Effector CD4-positive, alpha-beta T cell (primary cell): ENCODE data around the gene LHFPL3.
"Not testable (repeated sequence)": the region's sequence is repeated elsewhere in the genome, so short reads cannot be mapped to it uniquely, and the experiment has no call there.

Experiments
- DNase-seq: peaks from one replicate; pipeline ENCODE4 v3.0.0-alpha.2; 2020

The LHFPL3 gene

GRCh38 chr7:104625956-104626355 is 297.6 kb downstream of the LHFPL3 start:
- no peak for DNase-seq

DNA sequence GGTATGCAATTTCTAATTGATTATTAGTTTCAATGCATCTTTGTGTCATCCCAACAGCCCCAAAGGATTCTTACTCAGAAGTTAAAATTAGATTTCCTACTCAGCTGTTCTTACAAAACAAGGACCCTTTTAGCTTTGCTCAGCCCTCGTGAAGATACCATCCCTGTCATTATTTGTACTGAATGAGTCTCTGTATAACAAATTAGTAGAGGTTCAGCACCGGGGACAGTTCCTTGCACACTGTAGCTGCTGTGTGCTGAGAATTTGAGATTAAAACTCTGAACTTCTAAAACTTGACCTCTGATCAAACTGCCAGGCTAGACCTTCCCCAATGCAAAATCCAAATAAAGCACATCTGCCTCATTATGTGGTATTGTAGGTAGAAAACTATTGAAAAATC is 299.1 kb downstream of the LHFPL3 start:
- no peak for DNase-seq

- no peak for DNase-seq
Measured at GRCh38 chr7:104628017-104628416, 299.6 kb downstream of the LHFPL3 start.

DNA sequence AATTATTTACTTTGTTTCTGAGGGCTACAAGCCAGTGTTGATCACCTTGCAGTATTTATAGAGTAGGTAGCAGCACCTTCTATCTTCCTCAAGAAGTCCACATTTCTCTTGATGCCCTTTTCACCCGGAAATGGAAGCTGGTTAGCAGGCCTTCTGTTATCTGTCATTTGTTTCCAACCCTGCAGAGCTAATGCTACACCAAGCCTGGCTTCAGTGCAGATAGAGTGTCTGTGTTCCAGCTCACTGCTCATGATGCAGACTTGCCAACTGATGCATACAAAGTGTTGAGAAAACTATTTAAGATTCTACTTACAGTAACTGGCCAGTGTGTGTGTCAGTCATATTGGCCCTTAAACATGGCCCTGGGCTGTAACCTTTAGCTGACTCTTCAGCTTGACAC is 301.0 kb downstream of the LHFPL3 start:
- DNase-seq: no peak

GRCh38 chr7:104640506-104640905 is 312.1 kb downstream of the LHFPL3 start:
- DNase-seq: no peak

DNA sequence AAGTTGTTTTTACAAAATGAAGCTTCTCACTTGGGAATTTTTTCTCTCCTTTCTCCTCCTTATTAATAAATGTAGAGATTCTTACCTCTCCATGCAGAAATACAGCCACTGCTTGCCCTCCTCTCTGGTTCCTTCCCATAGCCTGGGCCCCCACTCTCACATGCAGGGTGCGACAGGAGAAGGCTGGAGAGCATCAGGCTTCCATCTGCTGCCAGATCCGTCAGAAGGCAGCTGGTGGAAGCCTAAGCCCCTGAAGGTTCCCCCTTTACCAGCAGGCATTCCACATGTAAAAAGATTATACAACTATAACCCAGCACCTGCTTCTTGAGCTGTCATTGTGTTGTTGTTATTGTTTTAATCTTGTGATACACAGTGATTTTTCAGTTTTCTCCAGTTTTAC is 314.2 kb downstream of the LHFPL3 start:
- DNase-seq: no peak

- no peak for DNase-seq
Measured at GRCh38 chr7:104643587-104644217, 315.3 kb downstream of the LHFPL3 start.

- no peak for DNase-seq
Measured at GRCh38 chr7:104650991-104651640, 322.7 kb downstream of the LHFPL3 start.

- DNase-seq: no peak
Measured at GRCh38 chr7:104652434-104652833, 324.0 kb downstream of the LHFPL3 start.

DNA sequence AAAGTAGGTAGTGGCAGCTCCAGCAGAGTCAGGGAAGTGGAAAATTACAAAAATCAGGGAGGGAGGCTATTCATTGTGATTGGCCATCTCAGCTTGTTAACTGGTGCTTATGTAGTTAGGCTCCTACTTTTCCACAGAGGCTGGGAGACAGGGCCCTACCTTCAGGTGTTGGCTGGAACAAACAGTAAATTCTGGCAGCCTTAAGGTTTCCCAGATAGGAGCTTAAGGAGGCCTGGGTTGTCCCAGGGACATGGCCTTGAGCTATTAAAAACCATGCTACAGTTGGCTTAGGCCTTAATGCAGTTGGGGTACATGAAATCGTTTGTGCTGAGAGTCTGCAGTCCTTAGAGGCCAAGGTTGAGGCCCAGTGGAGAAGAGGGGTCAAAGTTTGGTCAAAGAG is 324.5 kb downstream of the LHFPL3 start:
- no peak for DNase-seq

DNA sequence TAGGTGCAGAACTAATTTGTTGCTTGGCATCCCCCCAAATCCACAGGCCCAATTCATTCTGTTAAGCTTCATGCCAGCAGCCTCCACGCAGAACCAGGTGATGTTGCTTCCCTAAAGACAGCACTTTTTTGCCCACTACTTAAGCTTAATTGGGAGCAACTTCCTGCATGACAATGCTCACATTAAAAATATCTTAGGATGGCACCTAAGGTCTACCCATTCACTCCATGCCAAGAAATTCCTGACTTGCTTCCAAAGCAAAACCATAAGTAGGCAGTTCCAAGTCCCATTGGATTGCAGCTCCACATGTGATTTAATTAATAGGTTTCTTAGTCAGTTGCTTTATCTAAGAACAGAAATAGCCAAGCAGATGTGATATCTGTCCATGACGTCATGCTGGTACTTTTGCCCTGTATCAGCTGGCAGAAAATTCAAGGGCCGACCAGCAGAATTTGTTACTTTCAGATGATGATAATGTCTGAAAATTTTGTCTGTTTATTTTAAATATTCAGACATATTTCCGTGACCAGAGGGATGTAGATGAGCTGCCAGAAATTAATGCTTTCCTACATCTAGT is 325.5 kb downstream of the LHFPL3 start:
- no peak for DNase-seq

GRCh38 chr7:104655592-104655991 is 327.2 kb downstream of the LHFPL3 start:
- DNase-seq: no peak

GRCh38 chr7:104656467-104656866 is 328.1 kb downstream of the LHFPL3 start:
- no peak for DNase-seq

DNA sequence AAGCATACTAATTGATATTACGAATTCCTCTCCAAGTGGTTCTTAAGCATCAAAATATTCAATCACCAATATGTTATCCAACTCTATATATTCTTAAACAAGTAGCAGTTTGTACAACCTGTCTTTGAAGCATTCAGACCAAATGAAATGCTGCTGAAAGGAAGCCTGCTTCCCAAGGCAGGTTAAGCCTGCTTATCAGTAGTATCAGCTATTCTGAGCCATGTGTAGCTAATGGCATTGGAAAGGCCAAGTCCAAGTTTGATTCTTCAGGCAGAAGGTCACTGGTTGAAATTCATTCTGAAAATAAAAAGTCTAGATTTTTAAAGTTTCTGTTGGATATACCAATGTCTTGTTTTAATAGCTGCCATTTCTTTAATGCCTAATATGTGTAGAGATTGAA is 328.7 kb downstream of the LHFPL3 start:
- no peak for DNase-seq

- DNase-seq: no peak
Measured at GRCh38 chr7:104661575-104661974, 333.2 kb downstream of the LHFPL3 start.

- no peak for DNase-seq
Measured at GRCh38 chr7:104664648-104665047, 336.2 kb downstream of the LHFPL3 start.

DNA sequence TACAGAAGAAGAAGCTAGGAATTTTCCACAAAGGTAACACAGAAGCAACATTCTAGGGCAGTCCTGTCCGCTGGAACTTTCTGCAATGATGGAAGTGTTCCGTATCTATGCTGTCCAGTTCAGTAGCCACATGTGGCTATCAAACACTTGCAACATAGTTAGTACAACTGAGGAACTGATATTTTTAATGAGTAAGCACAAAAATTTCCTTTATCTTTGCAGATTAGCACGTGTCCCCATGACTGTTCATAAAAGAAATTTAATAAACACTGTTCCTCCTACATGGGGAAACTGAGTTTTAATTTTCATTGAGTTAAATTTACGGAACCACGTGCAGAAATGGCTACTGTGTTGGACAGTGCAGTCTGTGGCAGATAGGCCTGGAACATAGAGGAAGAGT is 349.2 kb downstream of the LHFPL3 start:
- no peak for DNase-seq

- DNase-seq: no peak
Measured at GRCh38 chr7:104679085-104679484, 350.7 kb downstream of the LHFPL3 start.

- DNase-seq: no peak
Measured at GRCh38 chr7:104686286-104686685, 357.9 kb downstream of the LHFPL3 start.

DNA sequence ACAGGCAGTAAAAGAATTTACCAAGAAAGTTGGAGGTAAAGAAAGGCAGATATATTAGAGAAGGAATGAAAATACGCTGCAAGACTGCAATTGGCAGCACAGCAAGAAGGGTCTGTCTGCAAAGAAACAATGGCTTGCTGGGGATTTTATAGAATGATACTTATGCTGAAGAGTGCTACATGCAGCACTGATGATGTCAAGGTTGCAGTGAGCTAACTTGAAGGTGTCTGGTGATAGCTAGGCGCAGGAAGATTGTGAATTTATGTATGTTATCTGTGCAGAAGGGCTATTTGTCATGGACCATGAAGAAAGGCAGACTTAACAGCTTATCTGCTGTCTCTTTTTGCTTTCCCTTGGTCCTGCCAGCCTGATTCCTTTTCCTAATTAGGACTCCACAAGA is 366.3 kb downstream of the LHFPL3 start:
- no peak for DNase-seq

GRCh38 chr7:104695563-104695962 is 367.2 kb downstream of the LHFPL3 start:
- no peak for DNase-seq

- no peak for DNase-seq
Measured at GRCh38 chr7:104700336-104700735, 371.9 kb downstream of the LHFPL3 start.

DNA sequence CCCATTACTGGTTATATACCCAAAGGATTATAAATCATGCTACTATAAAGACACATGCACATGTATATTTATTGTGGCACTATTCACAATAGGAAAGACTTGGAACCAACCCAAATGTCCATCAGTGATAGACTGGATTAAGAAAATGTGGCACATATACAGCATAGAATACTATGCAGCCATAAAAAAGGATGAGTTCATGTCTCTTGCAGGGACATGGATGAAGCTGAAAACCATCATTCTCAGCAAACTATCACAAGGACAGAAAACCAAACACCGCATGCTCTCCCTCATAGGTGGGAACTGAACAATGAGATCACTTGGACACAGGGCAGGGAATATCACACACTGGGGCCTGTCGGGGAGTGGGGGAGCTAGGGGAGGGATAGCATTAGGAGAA is 392.6 kb downstream of the LHFPL3 start:
- not testable (repeated sequence) for DNase-seq

GRCh38 chr7:104723001-104723400 is 394.6 kb downstream of the LHFPL3 start:
- DNase-seq: no peak

GRCh38 chr7:104758504-104758903 is 430.1 kb downstream of the LHFPL3 start:
- no peak for DNase-seq
